ENCODE measurements around the gene GPR146.

Gene GPR146

DNA sequence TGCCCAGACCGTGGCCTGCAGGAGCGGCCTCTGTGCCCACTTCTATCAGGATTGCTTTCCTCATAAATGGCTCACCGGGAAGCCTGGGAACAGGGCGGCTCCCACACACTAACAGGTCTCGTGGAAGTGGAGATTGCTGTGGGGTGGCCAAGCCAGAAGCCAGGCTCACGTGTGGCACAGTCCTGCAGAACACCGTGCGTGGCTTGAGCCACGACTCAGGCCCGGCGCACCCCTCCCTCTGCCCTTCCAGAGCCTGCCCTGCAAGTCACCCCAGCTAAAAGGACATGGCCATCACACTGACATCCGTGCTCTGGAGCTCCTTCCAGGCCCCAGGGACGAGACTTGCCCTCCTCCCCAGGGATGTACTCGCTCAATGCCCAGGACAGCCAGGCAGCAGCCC lies 50.5 kb downstream of the GPR146 start:
- Histone ChIP-seq H3K27ac (ENCODE audit: low read depth, low read length) (no peak overlapping the region), H3K27me3 (ENCODE audit: control insufficient read depth, insufficient read depth, low read length) (no peaks in the 10 kb centered on the region), H3K4me3 (ENCODE audit: low read length) (no peak overlapping the region), H3K36me3 (ENCODE audit: control insufficient read depth, insufficient read depth, low read length) (peaks cover 15% of the 10 kb centered on the region), H3K9ac (ENCODE audit: low read length) (no peak overlapping the region), H3K4me1 (ENCODE audit: control insufficient read depth, insufficient read depth, low read length) (peaks cover 4% of the 10 kb centered on the region)

DNA sequence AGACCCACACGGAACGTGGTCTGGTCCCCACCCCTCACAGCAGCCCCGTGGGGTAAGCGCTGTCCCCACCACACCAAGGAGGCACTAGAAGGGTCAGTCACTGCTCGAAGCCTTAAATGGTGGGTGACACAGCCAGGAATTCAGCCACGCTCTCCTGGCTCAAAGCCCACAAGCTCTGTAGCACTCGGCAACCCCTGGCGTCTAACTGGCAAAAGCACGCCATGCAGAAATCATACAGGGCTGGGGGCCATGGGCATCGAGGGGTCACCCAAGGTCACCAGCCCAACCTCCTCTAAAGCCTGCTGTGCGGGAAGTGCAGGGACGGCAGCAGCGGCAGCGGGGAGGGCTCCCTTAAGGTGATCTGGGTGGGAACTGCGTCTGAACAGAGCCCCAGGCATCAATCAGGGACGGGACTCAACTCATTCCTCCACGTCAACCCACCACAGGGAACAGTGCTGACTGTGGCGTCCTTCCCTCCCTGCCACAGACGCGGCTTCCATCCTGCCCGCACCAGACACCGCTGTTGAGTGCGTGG lies 51.3 kb downstream of the GPR146 start:
- no peaks in the 10 kb centered on the region for H3K27me3 ChIP-seq (ENCODE audit: control insufficient read depth, insufficient read depth, low read length)
- peaks cover 4% of the 10 kb centered on the region for H3K4me1 ChIP-seq (ENCODE audit: control insufficient read depth, insufficient read depth, low read length)
- H3K36me3 ChIP-seq (ENCODE audit: control insufficient read depth, insufficient read depth, low read length), result peaks cover 15% of the 10 kb centered on the region
- peak overlapping the region; percentile 14 for H3K4me3 ChIP-seq (ENCODE audit: low read length)
- H3K27ac ChIP-seq (ENCODE audit: low read depth, low read length), result peak overlapping the region; percentile 37
- H3K9ac ChIP-seq (ENCODE audit: low read length), result no peak overlapping the region

DNA sequence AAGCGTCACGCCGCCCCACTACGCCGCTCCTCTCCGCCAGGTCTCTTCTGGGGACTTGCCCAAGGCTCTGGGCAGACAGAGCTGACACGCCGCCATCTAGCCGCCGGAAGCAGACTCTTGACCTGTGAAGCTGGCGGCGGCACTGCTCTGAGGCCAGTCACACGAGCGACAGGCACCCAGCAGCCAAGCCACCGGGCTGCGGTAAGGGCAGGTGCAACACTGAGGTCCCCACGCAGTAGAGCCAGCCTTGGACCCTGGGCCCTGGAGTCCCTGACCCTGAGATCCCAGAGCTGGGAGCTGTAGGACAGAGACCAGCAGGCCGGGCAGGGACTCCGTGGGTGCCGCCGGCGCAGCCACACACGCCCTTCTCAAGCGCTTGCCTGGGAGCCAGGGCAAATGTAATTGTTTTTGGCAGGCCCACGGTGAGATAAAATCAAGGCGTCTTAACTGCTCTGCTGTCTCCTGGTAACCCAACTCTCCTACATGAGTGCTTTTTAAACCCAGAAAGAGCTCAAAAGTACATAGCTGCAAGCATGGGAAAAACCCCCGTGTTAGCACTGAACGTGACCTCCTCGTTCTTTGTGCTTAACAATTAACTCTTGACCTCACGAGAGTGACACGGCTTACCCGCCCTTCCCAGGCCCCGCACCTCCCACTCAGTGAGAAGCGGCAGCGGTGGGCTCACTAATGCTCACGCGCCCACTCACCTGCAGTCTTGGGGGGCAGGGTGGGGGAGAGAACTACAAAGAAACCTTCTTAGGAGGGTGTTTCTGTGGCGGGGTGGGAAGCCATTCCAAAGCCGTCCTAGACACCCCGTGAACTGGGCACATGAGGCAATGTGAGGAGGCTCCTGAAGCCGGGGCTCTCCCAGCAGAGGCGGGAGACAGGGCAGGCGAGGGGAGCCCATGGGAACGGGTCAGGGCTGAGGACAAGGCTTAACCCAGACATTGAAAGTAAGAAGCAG lies 52.1 kb downstream of the GPR146 start:
- Histone ChIP-seq H3K27ac (ENCODE audit: low read depth, low read length) (no peak overlapping the region), H3K4me3 (ENCODE audit: low read length) (peak overlapping the region; percentile 14), H3K4me1 (ENCODE audit: control insufficient read depth, insufficient read depth, low read length) (peaks cover 4% of the 10 kb centered on the region), H3K36me3 (ENCODE audit: control insufficient read depth, insufficient read depth, low read length) (peaks cover 15% of the 10 kb centered on the region), H3K27me3 (ENCODE audit: control insufficient read depth, insufficient read depth, low read length) (no peaks in the 10 kb centered on the region), H3K9ac (ENCODE audit: low read length) (no peak overlapping the region)

DNA sequence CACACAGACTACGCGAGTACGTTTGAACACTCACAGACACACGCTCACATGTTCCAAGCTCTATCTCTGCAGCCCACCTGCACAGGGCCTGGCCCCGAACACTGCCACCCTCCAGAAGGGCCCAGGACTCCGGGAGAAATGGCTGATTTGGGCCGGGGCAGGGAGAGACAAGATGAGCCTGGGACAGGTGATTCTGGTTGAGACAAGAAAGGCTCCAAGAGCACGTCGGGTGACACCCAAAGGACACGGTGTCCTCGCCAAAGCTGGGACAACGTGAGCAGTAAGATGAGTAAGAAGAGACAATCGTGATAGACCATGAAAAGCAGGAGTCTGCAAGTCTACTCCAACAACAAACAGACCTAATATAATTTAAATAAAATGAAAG lies 52.8 kb downstream of the GPR146 start:
- no peak overlapping the region for H3K9ac ChIP-seq (ENCODE audit: low read length)
- peaks cover 4% of the 10 kb centered on the region for H3K4me1 ChIP-seq (ENCODE audit: control insufficient read depth, insufficient read depth, low read length)
- no peaks in the 10 kb centered on the region for H3K27me3 ChIP-seq (ENCODE audit: control insufficient read depth, insufficient read depth, low read length)
- H3K27ac ChIP-seq (ENCODE audit: low read depth, low read length), result no peak overlapping the region
- H3K36me3 ChIP-seq (ENCODE audit: control insufficient read depth, insufficient read depth, low read length), result peaks cover 8% of the 10 kb centered on the region
- H3K4me3 ChIP-seq (ENCODE audit: low read length), result no peak overlapping the region

DNA sequence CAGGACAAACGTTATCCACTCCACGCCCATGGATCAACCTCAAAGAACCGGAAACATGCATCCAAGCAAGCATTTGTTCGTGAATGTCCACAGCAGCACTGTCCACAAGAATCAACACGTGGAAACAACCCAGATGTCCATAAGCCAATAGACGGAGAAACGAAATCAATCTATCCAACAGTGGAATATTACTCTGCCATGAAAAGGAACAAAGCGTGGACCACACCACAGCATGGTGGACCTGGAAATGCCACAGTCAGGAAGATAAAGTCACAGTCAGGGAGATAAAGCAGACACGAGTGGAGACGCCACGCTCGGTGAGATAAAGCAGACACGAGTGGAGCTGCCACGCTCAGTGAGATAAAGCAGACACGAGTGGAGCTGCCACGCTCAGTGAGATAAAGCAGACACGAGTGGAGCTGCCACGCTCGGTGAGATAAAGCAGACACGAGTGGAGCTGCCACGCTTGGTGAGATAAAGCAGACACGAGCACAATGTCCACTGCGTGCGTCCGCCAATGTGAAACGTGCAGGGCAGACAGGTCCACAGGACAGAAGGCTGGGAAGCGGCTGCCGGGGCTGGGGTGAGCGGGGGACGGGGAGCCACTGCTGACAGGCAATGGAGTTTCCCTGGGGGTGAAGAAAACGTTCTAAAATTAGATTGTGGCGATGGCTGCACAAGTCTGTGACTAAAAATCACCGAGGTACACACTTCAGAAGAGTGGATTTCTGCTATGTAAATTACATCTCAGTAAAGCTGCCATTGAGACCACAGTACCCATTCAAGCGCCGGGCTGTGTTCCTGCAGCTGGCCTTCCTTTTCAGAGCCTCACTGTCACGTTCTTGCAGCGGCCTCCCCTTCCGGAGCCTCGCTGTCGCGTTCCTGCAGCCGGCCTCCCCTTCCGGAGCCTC lies 54.2 kb downstream of the GPR146 start:
- peaks cover 4% of the 10 kb centered on the region for H3K4me1 ChIP-seq (ENCODE audit: control insufficient read depth, insufficient read depth, low read length)
- H3K4me3 ChIP-seq (ENCODE audit: low read length), result no peak overlapping the region
- H3K36me3 ChIP-seq (ENCODE audit: control insufficient read depth, insufficient read depth, low read length), result no peaks in the 10 kb centered on the region

DNA sequence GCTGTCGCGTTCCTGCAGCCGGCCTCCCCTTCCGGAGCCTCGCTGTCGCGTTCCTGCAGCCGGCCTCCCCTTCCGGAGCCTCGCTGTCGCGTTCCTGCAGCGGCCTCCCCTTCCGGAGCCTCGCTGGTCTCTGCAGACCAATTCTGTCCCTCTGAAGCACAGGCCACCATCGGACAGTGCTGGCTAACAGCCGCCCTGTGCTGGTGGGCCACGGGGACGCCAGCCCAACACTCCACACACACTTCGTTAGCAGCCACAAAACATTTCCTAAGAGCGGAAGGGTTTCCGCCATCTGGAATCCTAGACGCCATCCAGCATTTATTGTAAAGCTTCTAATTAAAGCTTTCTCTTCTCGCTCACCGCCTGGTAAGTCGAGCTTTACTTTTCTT lies 54.8 kb downstream of the GPR146 start:
- no peaks in the 10 kb centered on the region for H3K27me3 ChIP-seq (ENCODE audit: control insufficient read depth, insufficient read depth, low read length)
- H3K4me3 ChIP-seq (ENCODE audit: low read length), result no peak overlapping the region
- H3K4me1 ChIP-seq (ENCODE audit: control insufficient read depth, insufficient read depth, low read length), result peaks cover 4% of the 10 kb centered on the region
- H3K9ac ChIP-seq (ENCODE audit: low read length), result no peak overlapping the region
- no peaks in the 10 kb centered on the region for H3K36me3 ChIP-seq (ENCODE audit: control insufficient read depth, insufficient read depth, low read length)
- H3K27ac ChIP-seq (ENCODE audit: low read depth, low read length), result no peak overlapping the region

More for the DNA sequence above, 54.2 kb downstream of the GPR146 start:
- H3K27ac ChIP-seq (ENCODE audit: low read depth, low read length), result no peak overlapping the region
- H3K27me3 ChIP-seq (ENCODE audit: control insufficient read depth, insufficient read depth, low read length), result no peaks in the 10 kb centered on the region
- no peak overlapping the region for H3K9ac ChIP-seq (ENCODE audit: low read length)

DNA sequence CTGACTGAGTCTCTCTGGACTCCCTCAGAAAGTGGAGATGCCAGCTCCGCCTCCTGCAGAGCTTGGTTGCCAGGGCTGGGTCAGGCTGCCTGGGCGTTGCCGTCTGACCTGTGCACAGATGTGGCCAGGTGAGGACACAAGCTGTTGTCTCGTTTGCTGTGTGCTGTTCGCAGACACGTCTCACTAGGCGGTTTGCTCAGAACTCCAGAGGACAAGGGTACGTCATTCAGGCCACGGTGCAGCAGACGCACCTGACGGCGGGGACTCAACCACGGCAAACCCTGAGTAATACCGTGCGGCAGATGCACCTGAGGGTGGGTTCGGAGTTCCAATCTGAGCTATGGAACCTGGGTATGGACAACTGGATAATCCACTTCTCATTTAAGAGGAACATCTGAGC lies 55.3 kb downstream of the GPR146 start:
- no peak overlapping the region for H3K9ac ChIP-seq (ENCODE audit: low read length)
- no peak overlapping the region for H3K4me3 ChIP-seq (ENCODE audit: low read length)
- H3K27ac ChIP-seq (ENCODE audit: low read depth, low read length), result no peak overlapping the region
- H3K27me3 ChIP-seq (ENCODE audit: control insufficient read depth, insufficient read depth, low read length), result no peaks in the 10 kb centered on the region
- no peaks in the 10 kb centered on the region for H3K36me3 ChIP-seq (ENCODE audit: control insufficient read depth, insufficient read depth, low read length)
- H3K4me1 ChIP-seq (ENCODE audit: control insufficient read depth, insufficient read depth, low read length), result peaks cover 4% of the 10 kb centered on the region

DNA sequence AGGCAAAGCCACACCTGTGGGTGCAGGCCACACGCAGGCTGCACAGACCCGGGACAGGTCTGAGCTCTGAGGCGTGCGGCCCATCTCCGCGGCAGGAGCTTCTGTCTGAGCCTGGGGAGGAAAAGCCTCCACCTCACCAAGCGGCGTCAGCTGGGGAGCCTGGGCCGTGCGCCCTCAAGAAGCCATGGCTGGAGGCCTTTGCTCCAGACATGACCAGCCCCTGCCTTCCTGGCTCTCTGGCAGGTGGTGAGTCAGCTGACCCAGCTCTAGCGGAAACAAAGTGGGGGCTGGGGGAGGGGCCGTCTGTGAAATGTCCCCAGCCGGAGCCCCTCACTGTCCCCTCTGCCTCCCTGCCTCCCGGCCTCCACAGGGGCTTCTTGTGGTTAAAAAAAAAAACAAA lies 56.0 kb downstream of the GPR146 start:
- no peak overlapping the region for H3K4me3 ChIP-seq (ENCODE audit: low read length)
- H3K9ac ChIP-seq (ENCODE audit: low read length), result no peak overlapping the region
- H3K4me1 ChIP-seq (ENCODE audit: control insufficient read depth, insufficient read depth, low read length), result peaks cover 4% of the 10 kb centered on the region
- no peak overlapping the region for H3K27ac ChIP-seq (ENCODE audit: low read depth, low read length)
- H3K36me3 ChIP-seq (ENCODE audit: control insufficient read depth, insufficient read depth, low read length), result no peaks in the 10 kb centered on the region
- no peaks in the 10 kb centered on the region for H3K27me3 ChIP-seq (ENCODE audit: control insufficient read depth, insufficient read depth, low read length)

DNA sequence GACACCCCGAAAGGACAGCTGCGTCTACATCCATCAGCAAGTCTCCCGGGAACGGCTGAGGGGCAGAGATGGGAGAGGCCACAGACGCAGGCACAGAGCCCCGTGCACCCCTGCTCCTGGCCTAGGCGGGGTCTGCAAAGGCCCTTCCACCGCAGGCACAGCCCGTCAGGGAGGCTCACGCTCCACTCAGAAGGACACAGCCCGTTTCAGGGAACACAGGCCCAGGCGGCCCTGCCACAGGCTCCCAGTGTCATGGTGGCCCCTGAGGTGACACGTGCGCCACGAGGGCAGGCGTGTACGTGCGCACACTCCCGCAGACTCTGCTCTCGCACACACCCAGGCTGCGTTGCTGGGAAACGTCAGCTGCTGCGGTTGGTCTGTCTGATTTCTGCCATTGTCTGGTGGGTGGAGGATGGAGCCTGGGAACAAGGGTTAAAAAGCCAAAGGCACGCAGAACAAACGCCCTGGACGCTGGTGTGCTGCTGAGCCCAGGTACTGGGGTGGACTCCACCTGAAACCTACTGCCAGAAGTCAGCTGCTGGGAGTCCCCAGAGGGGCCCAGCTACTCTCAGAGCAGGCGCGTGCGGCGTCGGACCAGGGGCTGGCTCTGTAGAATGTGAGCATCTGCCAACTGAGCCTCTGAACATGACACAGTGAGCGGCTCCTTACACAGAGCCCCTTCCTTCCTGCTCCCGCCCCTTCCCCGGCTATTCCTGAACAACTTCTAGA lies 56.7 kb downstream of the GPR146 start:
- Histone ChIP-seq H3K36me3 (ENCODE audit: control insufficient read depth, insufficient read depth, low read length) (no peaks in the 10 kb centered on the region), H3K4me3 (ENCODE audit: low read length) (no peak overlapping the region), H3K27ac (ENCODE audit: low read depth, low read length) (no peak overlapping the region), H3K4me1 (ENCODE audit: control insufficient read depth, insufficient read depth, low read length) (no peaks in the 10 kb centered on the region), H3K27me3 (ENCODE audit: control insufficient read depth, insufficient read depth, low read length) (no peaks in the 10 kb centered on the region), H3K9ac (ENCODE audit: low read length) (no peak overlapping the region)

DNA sequence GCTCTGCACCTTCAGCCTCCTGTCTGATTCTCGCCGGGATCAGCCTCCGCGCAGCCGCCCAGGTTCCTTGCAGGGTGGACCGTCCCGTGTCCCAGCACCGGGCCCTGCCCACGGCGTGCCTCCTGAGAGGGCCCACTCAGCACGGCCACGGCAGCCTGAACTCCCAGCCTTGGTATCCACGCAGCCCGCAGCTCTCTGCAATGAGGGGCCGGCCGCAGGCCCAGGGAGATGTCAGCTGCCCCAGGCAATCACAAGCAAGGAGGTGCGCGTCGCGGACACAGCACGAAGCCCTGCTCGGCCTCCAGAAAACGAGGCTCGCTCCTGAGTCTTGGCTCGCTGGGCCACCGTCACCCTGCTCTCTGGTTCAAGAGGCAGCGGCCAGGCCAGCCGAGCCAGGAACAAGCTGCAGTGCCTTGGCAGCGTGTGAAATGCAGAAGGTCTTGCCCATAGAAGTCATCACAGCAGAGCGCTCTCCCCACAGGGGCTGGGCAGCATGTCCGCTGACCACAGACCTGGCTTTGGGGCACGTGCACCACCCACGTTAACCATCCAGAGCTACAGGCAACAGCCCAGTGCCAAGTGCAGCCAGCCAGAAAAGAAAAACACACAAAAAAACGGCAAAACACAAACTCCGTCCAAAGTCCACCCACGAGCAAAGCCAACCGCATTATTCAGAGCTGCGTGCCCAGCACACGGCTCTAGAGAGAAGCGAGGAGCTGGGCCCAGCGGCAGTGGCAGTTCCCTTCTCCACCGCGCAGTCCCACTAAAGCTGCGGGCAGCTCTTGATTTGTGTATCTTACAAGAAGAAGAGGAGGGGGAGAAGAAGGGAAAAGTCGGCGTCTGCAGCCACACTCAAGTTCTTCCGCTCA lies 57.5 kb downstream of the GPR146 start:
- H3K36me3 ChIP-seq (ENCODE audit: control insufficient read depth, insufficient read depth, low read length), result no peaks in the 10 kb centered on the region
- H3K4me3 ChIP-seq (ENCODE audit: low read length), result no peak overlapping the region
- H3K9ac ChIP-seq (ENCODE audit: low read length), result no peak overlapping the region
- no peaks in the 10 kb centered on the region for H3K4me1 ChIP-seq (ENCODE audit: control insufficient read depth, insufficient read depth, low read length)
- H3K27ac ChIP-seq (ENCODE audit: low read depth, low read length), result no peak overlapping the region
- no peaks in the 10 kb centered on the region for H3K27me3 ChIP-seq (ENCODE audit: control insufficient read depth, insufficient read depth, low read length)

DNA sequence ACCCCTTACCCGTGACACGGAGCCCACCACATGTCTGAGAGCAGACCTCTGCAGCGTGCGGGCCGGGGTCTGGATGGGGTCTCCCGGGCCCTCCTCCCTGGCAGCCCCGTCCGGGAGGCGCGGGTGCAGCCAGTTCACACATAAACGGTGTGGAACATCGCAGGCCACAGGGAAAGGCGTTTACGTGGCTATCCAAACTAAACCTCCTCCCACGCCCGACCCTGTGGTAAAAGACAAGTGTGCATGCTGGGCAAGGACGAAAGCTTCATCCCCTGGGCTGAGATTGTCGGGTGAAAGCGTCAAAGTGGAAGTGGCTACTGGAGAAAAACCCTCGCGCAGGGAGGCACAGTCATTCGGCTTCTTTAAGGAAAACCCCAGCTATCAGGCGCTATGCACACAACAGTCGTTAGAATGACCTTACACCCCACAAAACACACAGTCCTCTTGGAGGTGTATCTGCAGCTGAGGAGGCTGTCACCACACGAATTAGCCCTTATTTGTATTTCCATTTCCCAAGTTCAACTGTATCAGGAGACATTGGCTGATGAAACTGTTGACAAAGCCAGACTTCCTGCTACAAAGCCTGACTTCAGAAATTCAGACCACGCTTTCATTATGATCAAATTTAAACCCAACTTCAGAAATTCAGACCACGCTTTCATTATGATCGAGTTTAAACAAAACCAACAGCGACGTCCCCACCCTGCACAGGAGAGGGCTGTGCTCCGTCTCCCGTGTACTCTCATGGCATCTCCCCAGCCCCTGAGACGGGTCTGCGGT lies 58.9 kb downstream of the GPR146 start:
- Histone ChIP-seq H3K36me3 (ENCODE audit: control insufficient read depth, insufficient read depth, low read length) (no peaks in the 10 kb centered on the region), H3K9ac (ENCODE audit: low read length) (no peak overlapping the region), H3K27me3 (ENCODE audit: control insufficient read depth, insufficient read depth, low read length) (no peaks in the 10 kb centered on the region), H3K4me1 (ENCODE audit: control insufficient read depth, insufficient read depth, low read length) (no peaks in the 10 kb centered on the region), H3K4me3 (ENCODE audit: low read length) (no peak overlapping the region), H3K27ac (ENCODE audit: low read depth, low read length) (no peak overlapping the region)
